Caki2 (cell line): Measurements from ENCODE around the gene FAM169A. TPM values are rescaled to one million over a fixed set of nuclear protein-coding genes. Genes with fewer than 3 reads are reported as not detected.
"Not testable (repeated sequence)": the region's sequence is repeated elsewhere in the genome, so short reads cannot be mapped to it uniquely, and the experiment has no call there.

ENCODE experiments used
- DNase-seq: peaks from one replicate; pipeline ENCODE4 v3.0.0-alpha.2; 2015; ENCODE audit warnings: low read depth
- in situ Hi-C: cut with HindIII; loops from 2 replicates; pipeline ENCODE4 v1.10.0; 2016; ENCODE audit warnings: low sequenced_read_pairs, low pct_unique_long_range_greater_than_20kb, mixed read lengths
- total RNA-seq: library from RNA; depleted of rRNA; stranded (reverse); fragments of >200 nt; shearing (Covaris generic); gene quantifications from 2 replicates; pipeline ENCODE4 v1.2.3, GENCODE V29; 2014; ENCODE audit warnings: low replicate concordance; rRNA removed

The FAM169A gene
- total RNA-seq, 1 experiment from 2014 or later = 10.0 TPM

GRCh38 chr5:74763504-74763903 lies 102.7 kb downstream of the FAM169A start:
- DNase-seq = no peak
- in situ Hi-C loops = no loop called here

- peak; percentile 37 for DNase-seq
- in situ Hi-C loops = no loop called here
Observed at GRCh38 chr5:74762599-74762998, 103.6 kb downstream of the FAM169A start.

- in situ Hi-C loops = no loop called here
- DNase-seq = no peak
Observed at GRCh38 chr5:74761241-74761640, 104.9 kb downstream of the FAM169A start.

- in situ Hi-C loops, DNase-seq: not testable (repeated sequence)
Observed at GRCh38 chr5:74748742-74749141, 117.4 kb downstream of the FAM169A start.

GRCh38 chr5:74738406-74738805 lies 127.8 kb downstream of the FAM169A start:
- no peak for DNase-seq
- in situ Hi-C loops = no loop called here

GRCh38 chr5:74736759-74737158 lies 129.4 kb downstream of the FAM169A start:
- in situ Hi-C loops = no loop called here

More at GRCh38 chr5:74736759-74737158, 129.4 kb downstream of the FAM169A start:
- no peak for DNase-seq

Other genes with a start within 250 kb of the FAM169A start
- 10.6 and 27.2 TPM in 2 replicates for gene ENC1, start 225.7 kb downstream of the FAM169A start, total RNA-seq
- gene HEXB, start 181.2 kb downstream of the FAM169A start, total RNA-seq = 119 and 151 TPM in 2 replicates
- gene GFM2, start 99.3 kb downstream of the FAM169A start, total RNA-seq = 26.7 and 36.7 TPM in 2 replicates
- 14.4 and 22.8 TPM in 2 replicates for gene NSA2, start 99.1 kb downstream of the FAM169A start, total RNA-seq
- gene GCNT4, start 186.2 kb upstream of the FAM169A start, total RNA-seq = 0.41 and 1.3 TPM in 2 replicates